SK-N-SH (cell line): ENCODE data around the gene BORCS6. TPM values are rescaled to one million over a fixed set of nuclear protein-coding genes. Genes with fewer than 3 reads are reported as not detected.

Experiments
- CTCF ChIA-PET: fragments of 300-600, 350-600 bp; formaldehyde crosslinking; extraction: SDS; loops from one replicate; lab custom pipeline; 2021; lab: Yijun Ruan, JAX
- POLR2A ChIA-PET: fragments of 350-600 bp; sonication (Branson Sonifier 250); formaldehyde crosslinking; extraction: SDS; loops from one replicate; lab custom pipeline; 2020; ENCODE audit warnings: antibody characterized with exemption, inconsistent platforms; lab: Yijun Ruan, JAX
- DNase-seq: peaks from one replicate; pipeline ENCODE4 v3.0.0; 2012
- H2AFZ ChIP-seq: fragments of 200-600 bp; sonication (generic); 2 replicates; pipeline ENCODE4 v1.8.1; 2016; ENCODE audit warnings: antibody characterized with exemption, mild to moderate bottlenecking, low read depth
- H3F3A ChIP-seq: fragments of 200-600 bp; sonication (generic); replicated peaks from 2 replicates; pipeline ENCODE3; 2016; ENCODE audit warnings: antibody characterized with exemption, mild to moderate bottlenecking; ENCODE audit not compliant: insufficient read depth
- H3K27ac ChIP-seq, 2 experiments: fragments of 200-500 bp in 1 of 2; fragments of 200-600 bp in 1 of 2; sonication (Bioruptor generic) in 1 of 2; sonication (generic), shearing (Covaris generic) in 1 of 2; 2 replicates each; pipeline versions ENCODE4 v1.5.1 to v1.6.1; 2014 to 2016; ENCODE audit warnings: low read depth in 2 of 2, inconsistent platforms in 1 of 2, low read length in 1 of 2, mild to moderate bottlenecking in 1 of 2, mixed read lengths in 1 of 2
- H3K27me3 ChIP-seq: fragments of 200-600 bp; sonication (generic), shearing (Covaris generic); 2 replicates; pipeline ENCODE4 v1.6.1; 2016; ENCODE audit warnings: mixed run types; ENCODE audit not compliant: insufficient read depth
- H3K36me3 ChIP-seq, 2 experiments: fragments of 200-500 bp in 1 of 2; fragments of 200-600 bp in 1 of 2; sonication (Bioruptor generic) in 1 of 2; sonication (generic) in 1 of 2; replicated peaks in 1 of 2; 2 replicates each; pipeline versions ENCODE3 to v1.5.1; 2014 to 2016; ENCODE audit warnings: low read length in 1 of 2, mild to moderate bottlenecking in 1 of 2; ENCODE audit not compliant: insufficient read depth in 2 of 2, control insufficient read depth in 1 of 2
- H3K4me1 ChIP-seq, 2 experiments: fragments of 200-500 bp in 1 of 2; fragments of 200-600 bp in 1 of 2; sonication (Bioruptor generic) in 1 of 2; sonication (generic), shearing (Covaris generic) in 1 of 2; 2 replicates each; pipeline versions ENCODE4 v1.5.1 to v1.6.1; 2014 to 2016; ENCODE audit warnings: low read depth in 1 of 2, low read length in 1 of 2, mixed run types in 1 of 2; ENCODE audit not compliant: insufficient read depth in 2 of 2, control insufficient read depth in 1 of 2
- H3K4me2 ChIP-seq: fragments of 200-600 bp; sonication (generic), shearing (Covaris generic); 2 replicates; pipeline ENCODE4 v1.6.1; 2017; ENCODE audit warnings: mixed run types
- H3K4me3 ChIP-seq, 2 experiments: fragments of 200-500 bp in 1 of 2; fragments of 200-600 bp in 1 of 2; sonication (Bioruptor generic) in 1 of 2; sonication (generic), shearing (Covaris generic) in 1 of 2; 2 replicates each; pipeline versions ENCODE4 v1.5.1 to v1.8.1; 2014 to 2016; ENCODE audit warnings: low read depth in 2 of 2, inconsistent platforms in 1 of 2, low read length in 1 of 2, mild to moderate bottlenecking in 1 of 2, mixed read lengths in 1 of 2, moderate library complexity in 1 of 2
- H3K79me2 ChIP-seq: fragments of 200-600 bp; sonication (generic); 2 replicates; pipeline ENCODE4 v1.8.1; 2017; ENCODE audit warnings: mild to moderate bottlenecking; ENCODE audit not compliant: insufficient read depth
- H3K9ac ChIP-seq: fragments of 200-600 bp; sonication (generic); 2 replicates; pipeline ENCODE4 v1.6.1; 2017; ENCODE audit warnings: mixed run types
- H3K9me2 ChIP-seq: fragments of 200-600 bp; sonication (generic); 2 replicates; pipeline ENCODE4 v1.6.1; 2017; ENCODE audit warnings: mixed run types
- H3K9me3 ChIP-seq: fragments of 200-600 bp; sonication (generic); 2 replicates; pipeline ENCODE4 v1.6.1; 2017; ENCODE audit warnings: mixed run types, mild to moderate bottlenecking, moderate library complexity
- H4K20me1 ChIP-seq: fragments of 200-600 bp; sonication (generic); 2 replicates; pipeline ENCODE4 v1.6.1; 2017; ENCODE audit warnings: mild to moderate bottlenecking, mixed run types; ENCODE audit not compliant: insufficient read depth
- EP300 ChIP-seq, 2 experiments: IDR thresholded peaks; 2 replicates each; pipeline versions ENCODE4 v1.4.0 to v1.6.1; 2012; ENCODE audit warnings: borderline replicate concordance in 1 of 2, low read depth in 1 of 2, low read length in 1 of 2
- FOXM1 ChIP-seq: IDR thresholded peaks from 2 replicates; pipeline ENCODE4 v1.4.0; 2012; ENCODE audit warnings: low read depth, mild to moderate bottlenecking
- GABPA ChIP-seq: IDR thresholded peaks from 2 replicates; pipeline ENCODE4 v1.4.0; 2012; ENCODE audit warnings: low read depth, mild to moderate bottlenecking
- GATA2 ChIP-seq: sonication (generic); formaldehyde crosslinking; IDR thresholded peaks from 2 replicates; pipeline ENCODE4 v1.5.0; 2020; ENCODE audit warnings: mild to moderate bottlenecking, missing genetic modification reagents
- IRF3 ChIP-seq: fragments of 150-350 bp; IDR thresholded peaks from 2 replicates; pipeline ENCODE4 v1.6.1; 2016; ENCODE audit warnings: mild to moderate bottlenecking, low read depth, low read length
- JUND ChIP-seq: IDR thresholded peaks from 2 replicates; pipeline ENCODE4 v1.4.0; 2012
- MAX ChIP-seq: IDR thresholded peaks from 2 replicates; pipeline ENCODE4 v1.4.0; 2012; ENCODE audit warnings: low read depth
- NRF1 ChIP-seq: IDR thresholded peaks from 2 replicates; pipeline ENCODE4 v1.6.1; 2012; ENCODE audit warnings: low read depth, mild to moderate bottlenecking, low read length
- PBX3 ChIP-seq: IDR thresholded peaks from 2 replicates; pipeline ENCODE4; 2012
- RCOR1 ChIP-seq: fragments of 150-350 bp; IDR thresholded peaks from 2 replicates; pipeline ENCODE4 v1.6.1; 2017; ENCODE audit warnings: antibody characterized with exemption, low read length
- REST ChIP-seq: IDR thresholded peaks from 2 replicates; pipeline ENCODE4 v1.6.1; 2012; ENCODE audit warnings: mild to moderate bottlenecking, low read depth, low read length, moderate library complexity
- RFX5 ChIP-seq: IDR thresholded peaks from 2 replicates; pipeline ENCODE4 v1.6.1; 2012; ENCODE audit warnings: mild to moderate bottlenecking, improper control_type of control experiment, low read length
- RXRA ChIP-seq: IDR thresholded peaks from 2 replicates; pipeline ENCODE4 v1.4.0; 2012; ENCODE audit warnings: low read depth, mild to moderate bottlenecking, borderline replicate concordance
- SIN3A ChIP-seq: IDR thresholded peaks from 2 replicates; pipeline ENCODE4 v1.6.1; 2012; ENCODE audit warnings: low read depth, mild to moderate bottlenecking, low read length, moderate library complexity, borderline replicate concordance
- SMC3 ChIP-seq: IDR thresholded peaks from 2 replicates; pipeline ENCODE4 v1.6.1; 2012; ENCODE audit warnings: low read depth, low read length, improper control_type of control experiment
- TCF12 ChIP-seq: IDR thresholded peaks from 2 replicates; pipeline ENCODE4 v1.4.0; 2012
- USF1 ChIP-seq: IDR thresholded peaks from 2 replicates; pipeline ENCODE4 v1.4.0; 2012; ENCODE audit warnings: low read depth, borderline replicate concordance
- USF2 ChIP-seq: fragments of 150-350 bp; IDR thresholded peaks from 2 replicates; pipeline ENCODE4 v1.6.1; 2017; ENCODE audit warnings: antibody characterized with exemption, low read length, low read depth, borderline replicate concordance
- WGBS: methylation state at CpG from one replicate; pipeline ENCODE4 v1.1.6; 2017; ENCODE audit warnings: low lambda C conversion rate; 5-methylcytosine and 5-hydroxymethylcytosine counted together
- polyA plus RNA-seq, 3 experiments: library from polyadenylated mRNA; depleted of rRNA; stranded (reverse); fragments of >200 nt; gene quantifications; 2 replicates each; pipeline ENCODE4 v1.2.3, GENCODE V29; 2012

Gene BORCS6
- polyA plus RNA-seq, 1 of the 3 experiments (the other 2 are of a cell fraction), result 4.3 TPM

- no peak for TF ChIP-seq SMC3
- no peak for TF ChIP-seq RXRA
- no peak for TF ChIP-seq RCOR1
- TF ChIP-seq PBX3, result no peak
- TF ChIP-seq SIN3A, result no peak
- TF ChIP-seq JUND, result no peak
- no peak for TF ChIP-seq EP300 (IDR thresholded peaks at IDR 0.05; ENCODE audit: borderline replicate concordance in 1 of 2, low read depth in 1 of 2, low read length in 1 of 2)
- no peak for TF ChIP-seq USF1
- TF ChIP-seq GATA2 (CRISPR knock-in tag), result no peak
- TF ChIP-seq MAX, result no peak
- no peak for TF ChIP-seq REST
- TF ChIP-seq FOXM1, result no peak
- TF ChIP-seq GABPA, result no peak
- TF ChIP-seq NRF1, result no peak
- TF ChIP-seq TCF12, result no peak
- no peak for TF ChIP-seq USF2
- TF ChIP-seq RFX5, result no peak
- no peak for TF ChIP-seq IRF3
- 97% methylated on average over 24 of the region's 26 CpGs for WGBS
- no peaks in the 10 kb centered on the region for H3K79me2 ChIP-seq
- H3K27ac ChIP-seq, result no peak overlapping the region
- no peaks in the 10 kb centered on the region for H3K9me2 ChIP-seq
- H3K9ac ChIP-seq, result no peak overlapping the region
- H3K27me3 ChIP-seq, result no peaks in the 10 kb centered on the region
- DNase-seq, result no peak
- H4K20me1 ChIP-seq, result 0 out of 2 replicates have a peak, but pooled peaks cover 4% of the 10 kb centered on the region
- H3K9me3 ChIP-seq, result no peaks in the 10 kb centered on the region
- H3F3A ChIP-seq, result peaks cover 53% of the 10 kb centered on the region
- peaks cover 8 to 23% of the 10 kb centered on the region in 2 experiments; a peak in 3 of 4 replicates for H3K4me1 ChIP-seq
- peaks cover 7 to 25% of the 10 kb centered on the region in 2 experiments for H3K36me3 ChIP-seq
- POLR2A ChIA-PET, result interaction anchor here (0.8 to 1.2 kb wide), 2 partner anchors 37 to 164 kb away, joined by 4 read pairs; no protein-coding TSS in a partner anchor
- no peak overlapping the region for H3K4me2 ChIP-seq
- CTCF ChIA-PET, result interaction anchor here (1.0 to 6.5 kb wide), 12 partner anchors 13 to 106 kb away, joined by 3 to 55 read pairs (median 7); partner anchors contain the start of genes ALOXE3, BORCS6, HES7 and SLC25A35
- H2AFZ ChIP-seq, result no peak overlapping the region
- H3K4me3 ChIP-seq, result no peak overlapping the region
These were observed 35.2 kb upstream of the BORCS6 start for GRCh38 chr17:8224891-8225812.
